Ecto neural progenitor cell (in vitro differentiated cells): Measurements from ENCODE around the gene AP2M1.
"Not testable (repeated sequence)": the region's sequence is repeated elsewhere in the genome, so short reads cannot be mapped to it uniquely, and the experiment has no call there.

Source experiments
- DNase-seq: peaks from one replicate; pipeline ENCODE4 v3.0.0-alpha.2; 2018; ENCODE audit warnings: low spot score

The AP2M1 gene

GRCh38 chr3:184174646-184175492 lies at the start of gene AP2M1:
AP2M1 (plus strand) TSS chr3:184174855; CDS start chr3:184176994, 2,139 bp downstream.
- DNase-seq = peak; percentile 98

GRCh38 chr3:184126006-184126405 lies 48.6 kb upstream of the AP2M1 start:
- no peak for DNase-seq

- DNase-seq = peak; percentile 57
Observed at GRCh38 chr3:184129012-184129411, 45.6 kb upstream of the AP2M1 start.

- no peak for DNase-seq
Observed at GRCh38 chr3:184132945-184133344, 41.7 kb upstream of the AP2M1 start.

GRCh38 chr3:184133840-184134745 lies 40.6 kb upstream of the AP2M1 start:
- DNase-seq = peak; percentile 85

- no peak for DNase-seq
Observed at GRCh38 chr3:184134746-184135148, 39.9 kb upstream of the AP2M1 start.

GRCh38 chr3:184135149-184135910 lies 39.3 kb upstream of the AP2M1 start, which contains the start of gene EIF2B5:
EIF2B5 (plus strand) TSS chr3:184135358; CDS start chr3:184135386, 28 bp downstream.
- peak; percentile 95 for DNase-seq

- DNase-seq = no peak
Observed at GRCh38 chr3:184135911-184136260, 38.8 kb upstream of the AP2M1 start.

GRCh38 chr3:184140436-184140835 lies 34.2 kb upstream of the AP2M1 start:
- DNase-seq = no peak

GRCh38 chr3:184142199-184142598 lies 32.5 kb upstream of the AP2M1 start:
- DNase-seq = no peak

GRCh38 chr3:184143327-184143726 lies 31.3 kb upstream of the AP2M1 start:
- no peak for DNase-seq

- no peak for DNase-seq
Observed at GRCh38 chr3:184144505-184144904, 30.1 kb upstream of the AP2M1 start.

- no peak for DNase-seq
Observed at GRCh38 chr3:184145111-184145524, 29.5 kb upstream of the AP2M1 start.

GRCh38 chr3:184145751-184146270 lies 28.8 kb upstream of the AP2M1 start:
- no peak for DNase-seq

GRCh38 chr3:184148076-184148475 lies 26.6 kb upstream of the AP2M1 start:
- DNase-seq = no peak

GRCh38 chr3:184149123-184149522 lies 25.5 kb upstream of the AP2M1 start:
- no peak for DNase-seq

- DNase-seq = not testable (repeated sequence)
Observed at GRCh38 chr3:184149770-184150169, 24.9 kb upstream of the AP2M1 start.

GRCh38 chr3:184154885-184155643 lies 19.6 kb upstream of the AP2M1 start, which contains the start of gene DVL3:
DVL3 (plus strand) TSS chr3:184155377; CDS start chr3:184155636, 259 bp downstream.
- peak; percentile 81 for DNase-seq

GRCh38 chr3:184155644-184156521 lies 18.8 kb upstream of the AP2M1 start:
- DNase-seq = peak; percentile 63

- DNase-seq = peak; percentile 73
Observed at GRCh38 chr3:184156522-184156955, 18.1 kb upstream of the AP2M1 start.
